Myometrial cell (primary cell): ENCODE data around the gene NKX2-2. TPM values are rescaled to one million over a fixed set of nuclear protein-coding genes. Genes with fewer than 3 reads are reported as not detected.

ENCODE experiments used
- total RNA-seq: library from RNA; depleted of rRNA; stranded (reverse); fragments of >200 nt; gene quantifications from 2 replicates; pipeline ENCODE4 v1.2.3, GENCODE V29; 2015

Gene NKX2-2
- not detected in 2 replicates for total RNA-seq

DNA sequence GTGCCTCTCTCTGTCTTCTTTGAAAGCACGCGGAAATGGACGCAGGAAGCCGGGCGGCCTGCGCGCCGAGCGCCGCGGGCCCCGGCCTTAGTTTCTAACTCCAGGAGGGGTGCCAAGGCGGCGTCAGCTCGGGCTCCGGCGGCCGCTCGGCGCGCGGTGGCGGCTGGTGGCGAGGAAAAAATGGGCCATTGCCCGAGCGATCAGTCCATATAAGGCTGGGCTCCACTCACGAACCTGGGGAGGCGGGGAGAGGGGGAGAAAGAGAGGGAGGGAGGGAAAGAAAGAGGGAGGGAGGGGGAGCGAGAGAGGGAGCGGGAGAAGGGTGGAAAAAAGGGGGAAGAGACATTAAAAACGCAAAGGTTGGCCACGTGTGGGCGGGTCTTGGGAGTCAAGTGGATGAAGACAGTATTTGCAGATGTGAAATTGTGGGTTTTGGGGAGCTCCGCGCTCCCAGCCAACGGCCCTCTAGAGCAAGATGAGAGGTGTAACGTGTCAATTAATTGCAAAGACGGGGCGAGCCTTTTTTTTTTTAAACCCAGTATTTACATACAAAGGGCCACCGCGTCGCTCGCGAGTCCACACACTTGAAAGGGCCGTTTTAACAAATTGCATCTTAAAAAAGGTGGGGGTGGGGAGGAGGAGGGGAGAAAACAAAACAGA lies at the start of gene NKX2-2:
Gene NKX2-2 (minus strand): TSS at position 184 of the 660 bp plus-strand sequence. CDS start 395 bp downstream, outside the sequence.

Other genes starting within 250 kb of the NKX2-2 start
- 91.8 and 96.6 TPM in 2 replicates for gene XRN2, start 210.7 kb downstream of the NKX2-2 start, total RNA-seq
- gene NKX2-4, start 116.5 kb downstream of the NKX2-2 start, total RNA-seq = not detected in 2 replicates
- gene PAX1, start 191.6 kb upstream of the NKX2-2 start, total RNA-seq = not detected in 2 replicates